Kidney (tissue), 14 donors: ENCODE data around the gene ALDOA. TPM values are rescaled to one million over a fixed set of nuclear protein-coding genes. Genes with fewer than 3 reads are reported as not detected.

Experiments used
- DNase-seq, 5 donors: peaks; one replicate each; pipeline ENCODE4 v3.0.0-alpha.2; 2013 to 2020
- FAIRE-seq: peaks from 2 replicates; lab custom pipeline; 2012; peaks lifted over from hg19 to GRCh38; lab: Jason Lieb, UNC
- H3K27ac ChIP-seq, 2 donors: one replicate each; pipeline ENCODE4 v1.7.0; 2013; ENCODE audit warnings: low read depth in 2 of 2, low read length in 2 of 2, inconsistent platforms in 1 of 2
- H3K27me3 ChIP-seq: one replicate; pipeline ENCODE4 v1.7.1; 2013; ENCODE audit warnings: low read length, inconsistent platforms; ENCODE audit not compliant: control insufficient read depth, insufficient read depth
- H3K36me3 ChIP-seq, 3 donors: one replicate each; pipeline versions ENCODE4 v1.7.0 to v1.7.1; 2013; ENCODE audit warnings: low read length in 3 of 3, control low read depth in 1 of 3, inconsistent platforms in 1 of 3; ENCODE audit not compliant: insufficient read depth in 3 of 3, control insufficient read depth in 2 of 3
- H3K4me1 ChIP-seq, 3 donors: one replicate each; pipeline versions ENCODE4 v1.7.0 to v1.7.1; 2013; ENCODE audit warnings: low read length in 3 of 3, inconsistent platforms in 1 of 3, low read depth in 1 of 3; ENCODE audit not compliant: control insufficient read depth in 2 of 3, insufficient read depth in 2 of 3
- H3K4me3 ChIP-seq, 3 donors: one replicate each; pipeline versions ENCODE4 v1.7.0 to v1.8.1; 2013; ENCODE audit warnings: low read length in 3 of 3, control low read depth in 1 of 3, inconsistent platforms in 1 of 3
- H3K9ac ChIP-seq, 3 donors: one replicate each; pipeline versions ENCODE4 v1.7.0 to v1.7.1; 2013; ENCODE audit warnings: low read length in 3 of 3, control low read depth in 1 of 3, inconsistent platforms in 1 of 3
- H3K9me3 ChIP-seq, 3 donors: one replicate each; pipeline versions ENCODE4 v1.7.0 to v1.7.1; 2013; ENCODE audit warnings: low read length in 3 of 3, control low read depth in 1 of 3, inconsistent platforms in 1 of 3; ENCODE audit not compliant: control insufficient read depth in 2 of 3, insufficient read depth in 1 of 3
- CTCF ChIP-seq: IDR thresholded peaks from 3 replicates; pipeline ENCODE4 v1.5.1; 2012; ENCODE audit warnings: mild to moderate bottlenecking, moderate library complexity, borderline replicate concordance; ENCODE audit not compliant: insufficient read depth; ENCODE audit errors: extremely low read depth
- intact Hi-C: fragments of 100-400 bp; cut with DNase I; formaldehyde crosslinking; loops from one replicate; pipeline ENCODE4 v1.11.1; 2022
- polyA plus RNA-seq: library from polyadenylated mRNA; stranded (reverse); fragments of 350-450 nt; fragmentation: Illumina TruSeq; extraction: RNeasy Lipid Tissue Mini Kit (QIAGEN cat#74804); gene quantifications from one replicate; pipeline ENCODE4 v1.2.3, GENCODE V29; 2014; ENCODE audit warnings: low read depth, low replicate concordance; ENCODE audit not compliant: insufficient read depth
- total RNA-seq: library from RNA; stranded (reverse); fragmentation: NEBNext Ultra II Directional; extraction: Animal tissue kit (Norgen Biotek cat#: 25700); gene quantifications from one replicate; pipeline ENCODE4 v1.2.1, GENCODE V29; 2021
- donor health status: control.
- donor health status: control.
- donor health status: control.
- donor health status: control.
- donor health status: control.
- donor health status: DM: yes; HTN: yes; CAD: no.
- donor health status: Normal renal cell carcinoma (clear cell type).

Gene ALDOA
- total and polyA plus RNA-seq, 2 donors from 2014 or later: 1,017 to 1,506 TPM

GRCh38 chr16:30054451-30054850 is 11.1 kb upstream of the ALDOA start:
- FAIRE-seq (no peak), DNase-seq (no peak)
- intact Hi-C loops: no loop called here
- no peak for TF ChIP-seq CTCF
- Histone ChIP-seq H3K27ac (no peak overlapping the region), H3K36me3 (no peaks in the 10 kb centered on the region), H3K4me3 (no peak overlapping the region), H3K9ac (no peak overlapping the region), H3K4me1 (peaks cover 0 to 8% (median 4%) of the 10 kb centered on the region in 3 donors), H3K27me3 (no peaks in the 10 kb centered on the region), H3K9me3 (no peaks in the 10 kb centered on the region)

DNA sequence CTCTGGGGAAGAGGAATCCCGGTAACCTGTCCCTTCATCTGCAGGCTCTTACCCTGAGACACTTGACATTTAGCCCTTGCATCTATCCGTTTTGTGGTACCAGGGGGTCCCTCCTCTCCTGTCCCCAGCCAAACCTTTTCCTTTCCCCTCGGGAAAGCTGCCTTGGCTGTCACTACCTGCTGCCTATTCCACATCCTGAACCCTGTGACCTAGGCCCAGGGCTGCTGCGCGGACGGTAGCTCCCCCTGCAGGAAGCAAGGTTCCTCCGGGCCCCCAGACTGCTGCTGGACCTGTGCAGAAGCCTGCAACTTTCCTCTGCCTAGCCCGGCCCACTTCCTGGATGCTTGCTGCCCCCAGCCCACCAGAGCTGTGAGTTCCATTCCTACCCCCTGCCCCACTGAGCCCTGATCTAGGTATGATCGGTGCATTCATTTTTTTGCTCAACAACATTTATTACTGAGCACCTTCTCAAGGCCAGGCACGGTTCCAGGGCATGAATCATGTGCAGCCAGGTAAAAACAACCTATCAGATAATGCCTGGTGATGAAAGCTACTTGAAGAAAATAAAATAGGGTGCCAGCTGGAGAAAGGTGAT is 10.5 kb upstream of the ALDOA start:
- no peaks in the 10 kb centered on the region for H3K36me3 ChIP-seq
- H3K4me3 ChIP-seq: no peak overlapping the region
- H3K9ac ChIP-seq: no peak overlapping the region
- no peak for FAIRE-seq
- no peaks in the 10 kb centered on the region for H3K9me3 ChIP-seq
- no peak overlapping the region for H3K27ac ChIP-seq
- peak in 2 of 5 donors; percentile 25 to 61 for DNase-seq
- peak; percentile 6 for TF ChIP-seq CTCF
- H3K27me3 ChIP-seq: no peaks in the 10 kb centered on the region
- intact Hi-C loops: no loop called here
- H3K4me1 ChIP-seq: peaks cover 0 to 8% (median 4%) of the 10 kb centered on the region in 3 donors

- Histone ChIP-seq H3K36me3 (no peaks in the 10 kb centered on the region), H3K9ac (no peak overlapping the region), H3K4me1 (peaks cover 0 to 13% (median 9%) of the 10 kb centered on the region in 3 donors), H3K27ac (no peak overlapping the region), H3K9me3 (no peaks in the 10 kb centered on the region), H3K27me3 (no peaks in the 10 kb centered on the region), H3K4me3 (no peak overlapping the region)
- FAIRE-seq: no peak
- DNase-seq: no peak
- intact Hi-C loops: no loop called here
- no peak for TF ChIP-seq CTCF
Measured at GRCh38 chr16:30060346-30060745, 5.2 kb upstream of the ALDOA start.
